Fibroblast of mammary gland (primary cell): ENCODE data around the gene TMEM239.
"Not testable (repeated sequence)": the region's sequence is repeated elsewhere in the genome, so short reads cannot be mapped to it uniquely, and the experiment has no call there.

Experiments used
- DNase-seq: peaks from one replicate; pipeline ENCODE4 v3.0.0-alpha.2; 2010; ENCODE audit warnings: low read depth
- H3K4me3 ChIP-seq: 2 replicates; pipeline ENCODE4 v1.5.1; 2011; ENCODE audit warnings: low read depth, mild to moderate bottlenecking, low read length, moderate library complexity; ENCODE audit not compliant: control insufficient read depth
- TF ChIP-seq, protein P1 (sequence below): conservative IDR thresholded peaks from 2 replicates; pipeline ENCODE4 v1.5.1; 2011; ENCODE audit warnings: low read depth, low read length, inconsistent platforms; ENCODE audit not compliant: control insufficient read depth, insufficient read depth

The TMEM239 gene

DNA sequence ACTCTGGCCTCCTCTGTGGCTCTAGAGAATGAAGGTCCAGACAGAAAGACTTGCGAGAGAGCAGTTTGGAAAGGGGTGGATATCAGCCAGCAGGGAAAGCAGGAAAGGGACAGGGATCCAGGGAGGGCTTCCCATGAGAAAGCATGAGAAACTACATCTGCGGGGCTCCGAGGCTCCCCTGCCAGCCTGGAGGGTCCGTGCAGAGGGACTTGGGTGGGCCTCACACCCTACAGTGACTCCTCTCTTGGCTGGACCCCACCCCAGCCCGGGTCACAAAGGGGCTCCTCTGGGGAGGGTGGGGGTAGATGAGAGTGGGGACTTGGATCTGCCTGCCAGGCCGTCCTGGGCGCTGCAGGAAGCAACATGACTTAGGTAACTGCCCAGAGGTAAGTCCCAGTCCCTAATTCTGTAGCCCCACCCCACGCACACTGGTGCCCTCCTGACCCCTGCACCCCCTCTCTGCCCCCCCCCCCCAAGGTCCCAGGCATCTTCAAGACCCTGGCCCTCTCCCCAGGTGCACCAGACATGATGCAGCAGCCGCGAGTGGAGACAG is at the start of gene TMEM239:
TSS of gene TMEM239 (plus strand) at position 335 of the 553 bp plus-strand sequence. CDS start at position 526, 191 bp downstream.
- TF ChIP-seq, protein P1, sequence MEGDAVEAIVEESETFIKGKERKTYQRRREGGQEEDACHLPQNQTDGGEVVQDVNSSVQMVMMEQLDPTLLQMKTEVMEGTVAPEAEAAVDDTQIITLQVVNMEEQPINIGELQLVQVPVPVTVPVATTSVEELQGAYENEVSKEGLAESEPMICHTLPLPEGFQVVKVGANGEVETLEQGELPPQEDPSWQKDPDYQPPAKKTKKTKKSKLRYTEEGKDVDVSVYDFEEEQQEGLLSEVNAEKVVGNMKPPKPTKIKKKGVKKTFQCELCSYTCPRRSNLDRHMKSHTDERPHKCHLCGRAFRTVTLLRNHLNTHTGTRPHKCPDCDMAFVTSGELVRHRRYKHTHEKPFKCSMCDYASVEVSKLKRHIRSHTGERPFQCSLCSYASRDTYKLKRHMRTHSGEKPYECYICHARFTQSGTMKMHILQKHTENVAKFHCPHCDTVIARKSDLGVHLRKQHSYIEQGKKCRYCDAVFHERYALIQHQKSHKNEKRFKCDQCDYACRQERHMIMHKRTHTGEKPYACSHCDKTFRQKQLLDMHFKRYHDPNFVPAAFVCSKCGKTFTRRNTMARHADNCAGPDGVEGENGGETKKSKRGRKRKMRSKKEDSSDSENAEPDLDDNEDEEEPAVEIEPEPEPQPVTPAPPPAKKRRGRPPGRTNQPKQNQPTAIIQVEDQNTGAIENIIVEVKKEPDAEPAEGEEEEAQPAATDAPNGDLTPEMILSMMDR = no peak
- H3K4me3 ChIP-seq = no peak within 1 kb of the TSS
- no peak for DNase-seq

- H3K4me3 ChIP-seq = no peak overlapping the region
- TF ChIP-seq, protein P1 = no peak
- peak; percentile 27 for DNase-seq
Observed at GRCh38 chr20:2767768-2768631, 48.2 kb upstream of the TMEM239 start.

- DNase-seq = no peak
- H3K4me3 ChIP-seq = no peak overlapping the region
- TF ChIP-seq, protein P1 = no peak
Observed at GRCh38 chr20:2768632-2769015, 47.5 kb upstream of the TMEM239 start.

- not testable (repeated sequence) for H3K4me3 ChIP-seq, DNase-seq
Observed at GRCh38 chr20:2770091-2770490, 46.1 kb upstream of the TMEM239 start.

DNA sequence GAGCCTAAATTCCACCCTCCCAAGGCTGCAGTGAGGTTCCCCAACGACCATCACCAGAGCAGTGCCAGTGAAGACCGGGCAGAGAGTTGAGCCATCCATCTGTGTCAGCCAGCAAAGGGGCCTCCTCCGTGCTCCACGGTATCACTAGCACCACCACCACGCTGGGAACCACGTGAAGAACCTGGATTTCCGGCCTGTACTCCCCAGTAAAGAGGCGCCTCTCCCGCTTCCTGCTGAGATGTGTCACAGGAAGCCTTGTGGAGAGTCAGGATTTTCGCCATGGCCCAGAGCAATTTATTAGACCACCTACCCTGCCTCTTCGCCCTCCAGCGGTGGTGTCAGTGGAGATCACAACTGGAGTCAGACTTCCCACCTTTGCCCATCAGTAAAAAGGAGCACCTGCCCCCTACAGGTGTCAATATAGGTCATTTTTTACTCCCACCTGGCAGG is 44.5 kb upstream of the TMEM239 start:
- DNase-seq = no peak
- H3K4me3 ChIP-seq = no peak overlapping the region
- TF ChIP-seq, protein P1 = no peak

- no peak for DNase-seq
- TF ChIP-seq, protein P1 = no peak
- no peak overlapping the region for H3K4me3 ChIP-seq
Observed at GRCh38 chr20:2773812-2774211, 42.4 kb upstream of the TMEM239 start.

GRCh38 chr20:2775139-2775538 is 41.0 kb upstream of the TMEM239 start:
- H3K4me3 ChIP-seq = no peak overlapping the region
- DNase-seq = peak; percentile 49
- TF ChIP-seq, protein P1 = no peak
